Measurements from ENCODE around the gene CEP295NL. TPM values are rescaled to one million over a fixed set of nuclear protein-coding genes. Genes with fewer than 3 reads are reported as not detected.

Gene CEP295NL
- total and polyA plus RNA-seq, 2 of the 13 experiments (the other 11 are each of a cell fraction or from before 2014, with no cell fraction given) = not detected

DNA sequence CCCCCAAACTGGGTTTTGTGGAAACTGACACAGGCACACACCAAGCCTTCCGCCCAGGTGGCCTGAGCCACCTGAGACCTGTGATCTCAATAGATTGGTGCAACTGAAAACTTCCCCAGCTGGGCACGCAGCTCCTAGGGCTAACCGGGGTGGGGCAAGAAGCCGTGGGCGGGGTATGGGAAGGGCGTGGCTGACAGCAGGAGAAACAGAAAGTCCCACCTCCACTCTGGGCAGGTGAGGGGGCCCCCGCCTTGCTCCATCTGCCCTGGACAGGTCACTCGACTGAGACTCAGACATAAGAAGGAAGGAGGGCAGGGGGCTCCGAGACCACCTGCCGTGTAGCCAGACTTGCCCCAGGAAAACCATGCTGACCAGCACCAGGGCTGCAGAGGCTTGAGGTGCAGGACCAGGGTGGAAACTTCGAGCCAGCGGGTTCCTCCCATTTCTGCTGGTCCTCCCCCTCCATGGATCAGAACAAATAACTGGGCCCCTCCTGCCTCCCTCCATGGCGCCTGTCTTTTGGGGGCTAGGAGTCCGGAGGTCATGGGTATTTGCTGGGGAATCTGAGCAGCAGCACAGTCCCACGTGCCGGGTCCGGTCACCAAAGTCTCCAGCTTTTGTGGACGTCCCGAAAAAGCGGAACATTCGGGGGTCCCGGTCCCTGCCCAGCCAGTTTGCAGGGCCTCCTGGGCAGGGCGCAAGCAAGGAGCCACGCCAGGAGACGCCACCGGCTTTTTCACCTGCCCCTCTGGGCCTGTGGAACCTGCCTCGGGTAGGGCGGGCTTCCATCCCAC lies 20.9 kb upstream of the CEP295NL start (continued):
- TF ChIP-seq NCOA1 (CRISPR knock-in tag; IDR thresholded peaks at IDR 0.05) (no peak), FOXO1 (CRISPR knock-in tag; IDR thresholded peaks at IDR 0.05) (no peak), FOXC1 (CRISPR knock-in tag; IDR thresholded peaks at IDR 0.05; ENCODE audit: borderline replicate concordance) (no peak), HIVEP1 (CRISPR knock-in tag; IDR thresholded peaks at IDR 0.05) (no peak), ZNF343 (CRISPR knock-in tag; IDR thresholded peaks at IDR 0.05) (0 out of 2 replicates have a peak, but pooled peaks have one; percentile 23), GATAD1 (CRISPR knock-in tag; IDR thresholded peaks at IDR 0.05) (no peak), HDAC6 (IDR thresholded peaks at IDR 0.05; ENCODE audit: low read depth, low read length) (no peak), SCMH1 (CRISPR knock-in tag; IDR thresholded peaks at IDR 0.05; ENCODE audit: borderline replicate concordance) (no peak), SALL2 (CRISPR knock-in tag; IDR thresholded peaks at IDR 0.05) (0 out of 2 replicates have a peak, but pooled peaks have one; percentile 25), SMAD9 (CRISPR knock-in tag; IDR thresholded peaks at IDR 0.05) (no peak), ZNF724P (CRISPR knock-in tag; IDR thresholded peaks at IDR 0.05; ENCODE audit: borderline replicate concordance) (no peak)
- TF ChIP-seq, protein P1, sequence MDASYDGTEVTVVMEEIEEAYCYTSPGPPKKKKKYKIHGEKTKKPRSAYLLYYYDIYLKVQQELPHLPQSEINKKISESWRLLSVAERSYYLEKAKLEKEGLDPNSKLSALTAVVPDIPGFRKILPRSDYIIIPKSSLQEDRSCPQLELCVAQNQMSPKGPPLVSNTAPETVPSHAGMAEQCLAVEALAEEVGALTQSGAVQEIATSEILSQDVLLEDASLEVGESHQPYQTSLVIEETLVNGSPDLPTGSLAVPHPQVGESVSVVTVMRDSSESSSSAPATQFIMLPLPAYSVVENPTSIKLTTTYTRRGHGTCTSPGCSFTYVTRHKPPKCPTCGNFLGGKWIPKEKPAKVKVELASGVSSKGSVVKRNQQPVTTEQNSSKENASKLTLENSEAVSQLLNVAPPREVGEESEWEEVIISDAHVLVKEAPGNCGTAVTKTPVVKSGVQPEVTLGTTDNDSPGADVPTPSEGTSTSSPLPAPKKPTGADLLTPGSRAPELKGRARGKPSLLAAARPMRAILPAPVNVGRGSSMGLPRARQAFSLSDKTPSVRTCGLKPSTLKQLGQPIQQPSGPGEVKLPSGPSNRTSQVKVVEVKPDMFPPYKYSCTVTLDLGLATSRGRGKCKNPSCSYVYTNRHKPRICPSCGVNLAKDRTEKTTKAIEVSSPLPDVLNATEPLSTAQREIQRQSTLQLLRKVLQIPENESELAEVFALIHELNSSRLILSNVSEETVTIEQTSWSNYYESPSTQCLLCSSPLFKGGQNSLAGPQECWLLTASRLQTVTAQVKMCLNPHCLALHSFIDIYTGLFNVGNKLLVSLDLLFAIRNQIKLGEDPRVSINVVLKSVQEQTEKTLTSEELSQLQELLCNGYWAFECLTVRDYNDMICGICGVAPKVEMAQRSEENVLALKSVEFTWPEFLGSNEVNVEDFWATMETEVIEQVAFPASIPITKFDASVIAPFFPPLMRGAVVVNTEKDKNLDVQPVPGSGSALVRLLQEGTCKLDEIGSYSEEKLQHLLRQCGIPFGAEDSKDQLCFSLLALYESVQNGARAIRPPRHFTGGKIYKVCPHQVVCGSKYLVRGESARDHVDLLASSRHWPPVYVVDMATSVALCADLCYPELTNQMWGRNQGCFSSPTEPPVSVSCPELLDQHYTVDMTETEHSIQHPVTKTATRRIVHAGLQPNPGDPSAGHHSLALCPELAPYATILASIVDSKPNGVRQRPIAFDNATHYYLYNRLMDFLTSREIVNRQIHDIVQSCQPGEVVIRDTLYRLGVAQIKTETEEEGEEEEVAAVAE (CRISPR knock-in tag; IDR thresholded peaks at IDR 0.05; ENCODE audit: borderline replicate concordance) = no peak
- TF ChIP-seq, protein P2, sequence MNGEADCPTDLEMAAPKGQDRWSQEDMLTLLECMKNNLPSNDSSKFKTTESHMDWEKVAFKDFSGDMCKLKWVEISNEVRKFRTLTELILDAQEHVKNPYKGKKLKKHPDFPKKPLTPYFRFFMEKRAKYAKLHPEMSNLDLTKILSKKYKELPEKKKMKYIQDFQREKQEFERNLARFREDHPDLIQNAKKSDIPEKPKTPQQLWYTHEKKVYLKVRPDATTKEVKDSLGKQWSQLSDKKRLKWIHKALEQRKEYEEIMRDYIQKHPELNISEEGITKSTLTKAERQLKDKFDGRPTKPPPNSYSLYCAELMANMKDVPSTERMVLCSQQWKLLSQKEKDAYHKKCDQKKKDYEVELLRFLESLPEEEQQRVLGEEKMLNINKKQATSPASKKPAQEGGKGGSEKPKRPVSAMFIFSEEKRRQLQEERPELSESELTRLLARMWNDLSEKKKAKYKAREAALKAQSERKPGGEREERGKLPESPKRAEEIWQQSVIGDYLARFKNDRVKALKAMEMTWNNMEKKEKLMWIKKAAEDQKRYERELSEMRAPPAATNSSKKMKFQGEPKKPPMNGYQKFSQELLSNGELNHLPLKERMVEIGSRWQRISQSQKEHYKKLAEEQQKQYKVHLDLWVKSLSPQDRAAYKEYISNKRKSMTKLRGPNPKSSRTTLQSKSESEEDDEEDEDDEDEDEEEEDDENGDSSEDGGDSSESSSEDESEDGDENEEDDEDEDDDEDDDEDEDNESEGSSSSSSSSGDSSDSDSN (CRISPR knock-in tag; IDR thresholded peaks at IDR 0.05) = 0 out of 2 replicates have a peak, but pooled peaks have one; percentile 12
- TF ChIP-seq, protein P3, sequence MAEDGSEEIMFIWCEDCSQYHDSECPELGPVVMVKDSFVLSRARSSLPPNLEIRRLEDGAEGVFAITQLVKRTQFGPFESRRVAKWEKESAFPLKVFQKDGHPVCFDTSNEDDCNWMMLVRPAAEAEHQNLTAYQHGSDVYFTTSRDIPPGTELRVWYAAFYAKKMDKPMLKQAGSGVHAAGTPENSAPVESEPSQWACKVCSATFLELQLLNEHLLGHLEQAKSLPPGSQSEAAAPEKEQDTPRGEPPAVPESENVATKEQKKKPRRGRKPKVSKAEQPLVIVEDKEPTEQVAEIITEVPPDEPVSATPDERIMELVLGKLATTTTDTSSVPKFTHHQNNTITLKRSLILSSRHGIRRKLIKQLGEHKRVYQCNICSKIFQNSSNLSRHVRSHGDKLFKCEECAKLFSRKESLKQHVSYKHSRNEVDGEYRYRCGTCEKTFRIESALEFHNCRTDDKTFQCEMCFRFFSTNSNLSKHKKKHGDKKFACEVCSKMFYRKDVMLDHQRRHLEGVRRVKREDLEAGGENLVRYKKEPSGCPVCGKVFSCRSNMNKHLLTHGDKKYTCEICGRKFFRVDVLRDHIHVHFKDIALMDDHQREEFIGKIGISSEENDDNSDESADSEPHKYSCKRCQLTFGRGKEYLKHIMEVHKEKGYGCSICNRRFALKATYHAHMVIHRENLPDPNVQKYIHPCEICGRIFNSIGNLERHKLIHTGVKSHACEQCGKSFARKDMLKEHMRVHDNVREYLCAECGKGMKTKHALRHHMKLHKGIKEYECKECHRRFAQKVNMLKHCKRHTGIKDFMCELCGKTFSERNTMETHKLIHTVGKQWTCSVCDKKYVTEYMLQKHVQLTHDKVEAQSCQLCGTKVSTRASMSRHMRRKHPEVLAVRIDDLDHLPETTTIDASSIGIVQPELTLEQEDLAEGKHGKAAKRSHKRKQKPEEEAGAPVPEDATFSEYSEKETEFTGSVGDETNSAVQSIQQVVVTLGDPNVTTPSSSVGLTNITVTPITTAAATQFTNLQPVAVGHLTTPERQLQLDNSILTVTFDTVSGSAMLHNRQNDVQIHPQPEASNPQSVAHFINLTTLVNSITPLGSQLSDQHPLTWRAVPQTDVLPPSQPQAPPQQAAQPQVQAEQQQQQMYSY (CRISPR knock-in tag; IDR thresholded peaks at IDR 0.05) = peak; percentile 57; the same call in 1 of the 2 replicates
- TF ChIP-seq, protein P4, sequence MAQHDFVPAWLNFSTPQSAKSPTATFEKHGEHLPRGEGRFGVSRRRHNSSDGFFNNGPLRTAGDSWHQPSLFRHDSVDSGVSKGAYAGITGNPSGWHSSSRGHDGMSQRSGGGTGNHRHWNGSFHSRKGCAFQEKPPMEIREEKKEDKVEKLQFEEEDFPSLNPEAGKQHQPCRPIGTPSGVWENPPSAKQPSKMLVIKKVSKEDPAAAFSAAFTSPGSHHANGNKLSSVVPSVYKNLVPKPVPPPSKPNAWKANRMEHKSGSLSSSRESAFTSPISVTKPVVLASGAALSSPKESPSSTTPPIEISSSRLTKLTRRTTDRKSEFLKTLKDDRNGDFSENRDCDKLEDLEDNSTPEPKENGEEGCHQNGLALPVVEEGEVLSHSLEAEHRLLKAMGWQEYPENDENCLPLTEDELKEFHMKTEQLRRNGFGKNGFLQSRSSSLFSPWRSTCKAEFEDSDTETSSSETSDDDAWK (CRISPR knock-in tag; IDR thresholded peaks at IDR 0.05) = no peak

Measured in HepG2 (cell line).